ENCODE measurements around the gene MAPK8IP3.

The MAPK8IP3 gene

GRCh38 chr16:1705688-1706385 is at the start of gene MAPK8IP3:
TSS of gene MAPK8IP3 (plus strand) at chr16:1706195. CDS start at chr16:1706340, 145 bp downstream.
- Histone ChIP-seq H2AFZ (ENCODE audit: low read length) (peak within 1 kb of the TSS; percentile 88), H3K4me1 (ENCODE audit: insufficient read depth, low read length, poor library complexity, severe bottlenecking) (no peaks in the 10 kb centered on the region), H3K9ac (ENCODE audit: low read depth, low read length, poor library complexity, severe bottlenecking) (peak within 1 kb of the TSS; percentile 81), H3K9me2 (replicated peaks; ENCODE audit: low read depth, low read length) (no peaks in the 10 kb centered on the region), H3K36me3 (ENCODE audit: insufficient read depth, low read length) (peaks cover 10% of the 10 kb centered on the region; the same call in 1 of the 2 replicates), H3K79me2 (ENCODE audit: insufficient read depth, low read length) (peaks cover 40% of the 10 kb centered on the region), H3K4me2 (ENCODE audit: low read depth, low read length, poor library complexity, severe bottlenecking) (peak within 1 kb of the TSS; percentile 93), H3K27me3 (ENCODE audit: insufficient read depth, low read length, poor library complexity, severe bottlenecking) (no peaks in the 10 kb centered on the region), H4K20me1 (ENCODE audit: insufficient read depth, low read length, poor library complexity, severe bottlenecking) (peaks cover 16% of the 10 kb centered on the region), H3K9me3 (ENCODE audit: insufficient read depth, low read depth, low read length) (no peaks in the 10 kb centered on the region), H3K4me3 (ENCODE audit: low read length, poor library complexity, severe bottlenecking) (peak within 1 kb of the TSS; percentile 86), H3F3A (ENCODE audit: low read depth) (no peaks in the 10 kb centered on the region)
- peak; percentile 49 for TF ChIP-seq CTCF (conservative IDR thresholded peaks at IDR 0.05; ENCODE audit: low read length)
- no peak for TF ChIP-seq EZH2phosphoT487 (IDR thresholded peaks at IDR 0.05; ENCODE audit: borderline replicate concordance)

GRCh38 chr16:1656808-1657617 is 49.0 kb upstream of the MAPK8IP3 start:
- Histone ChIP-seq H3F3A (ENCODE audit: low read depth) (no peaks in the 10 kb centered on the region), H2AFZ (ENCODE audit: low read length) (no peak overlapping the region), H3K9ac (ENCODE audit: low read depth, low read length, poor library complexity, severe bottlenecking) (no peak overlapping the region), H3K4me2 (ENCODE audit: low read depth, low read length, poor library complexity, severe bottlenecking) (no peak overlapping the region), H3K9me3 (ENCODE audit: insufficient read depth, low read depth, low read length) (no peaks in the 10 kb centered on the region), H3K36me3 (ENCODE audit: insufficient read depth, low read length) (peaks cover 32% of the 10 kb centered on the region; the same call in 1 of the 2 replicates), H3K9me2 (replicated peaks; ENCODE audit: low read depth, low read length) (no peaks in the 10 kb centered on the region), H3K4me3 (ENCODE audit: low read length, poor library complexity, severe bottlenecking) (no peak overlapping the region), H3K27me3 (ENCODE audit: insufficient read depth, low read length, poor library complexity, severe bottlenecking) (no peaks in the 10 kb centered on the region), H3K4me1 (ENCODE audit: insufficient read depth, low read length, poor library complexity, severe bottlenecking) (no peaks in the 10 kb centered on the region), H3K79me2 (ENCODE audit: insufficient read depth, low read length) (no peaks in the 10 kb centered on the region), H4K20me1 (ENCODE audit: insufficient read depth, low read length, poor library complexity, severe bottlenecking) (no peaks in the 10 kb centered on the region)
- TF ChIP-seq CTCF (conservative IDR thresholded peaks at IDR 0.05; ENCODE audit: low read length) (no peak), EZH2phosphoT487 (IDR thresholded peaks at IDR 0.05; ENCODE audit: borderline replicate concordance) (no peak)

DNA sequence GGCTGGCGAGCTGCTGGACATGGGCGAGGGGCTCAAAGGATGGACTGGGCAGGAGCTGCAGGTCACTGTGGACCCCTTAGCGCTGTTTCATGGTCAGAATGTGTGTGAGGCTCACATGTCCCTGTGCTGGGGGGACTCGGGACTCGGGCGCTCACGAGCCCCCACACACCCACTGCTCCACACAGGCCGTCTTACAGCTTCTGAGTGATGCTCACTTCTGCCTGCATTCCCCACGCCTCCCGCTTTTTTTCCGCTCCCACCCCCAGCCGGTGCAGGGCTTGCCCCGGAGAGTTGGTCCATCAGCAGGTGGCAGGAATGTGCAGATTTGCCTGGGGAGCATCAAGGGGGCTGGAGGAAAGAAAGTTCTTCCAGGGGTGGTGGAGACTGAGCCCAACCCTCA is 48.2 kb upstream of the MAPK8IP3 start:
- Histone ChIP-seq H3K27me3 (ENCODE audit: insufficient read depth, low read length, poor library complexity, severe bottlenecking) (no peaks in the 10 kb centered on the region), H3K9me3 (ENCODE audit: insufficient read depth, low read depth, low read length) (no peaks in the 10 kb centered on the region), H3K4me3 (ENCODE audit: low read length, poor library complexity, severe bottlenecking) (no peak overlapping the region), H2AFZ (ENCODE audit: low read length) (no peak overlapping the region), H3K9ac (ENCODE audit: low read depth, low read length, poor library complexity, severe bottlenecking) (no peak overlapping the region), H3F3A (ENCODE audit: low read depth) (no peaks in the 10 kb centered on the region), H3K4me1 (ENCODE audit: insufficient read depth, low read length, poor library complexity, severe bottlenecking) (no peaks in the 10 kb centered on the region), H3K79me2 (ENCODE audit: insufficient read depth, low read length) (no peaks in the 10 kb centered on the region), H4K20me1 (ENCODE audit: insufficient read depth, low read length, poor library complexity, severe bottlenecking) (no peaks in the 10 kb centered on the region), H3K36me3 (ENCODE audit: insufficient read depth, low read length) (peaks cover 25% of the 10 kb centered on the region; the same call in 1 of the 2 replicates), H3K4me2 (ENCODE audit: low read depth, low read length, poor library complexity, severe bottlenecking) (no peak overlapping the region), H3K9me2 (replicated peaks; ENCODE audit: low read depth, low read length) (no peaks in the 10 kb centered on the region)
- TF ChIP-seq EZH2phosphoT487 (IDR thresholded peaks at IDR 0.05; ENCODE audit: borderline replicate concordance) (no peak), CTCF (conservative IDR thresholded peaks at IDR 0.05; ENCODE audit: low read length) (no peak)

Data from Loucy (cell line).